Natural killer cell (primary cell): Measurements from ENCODE around the gene S1PR1. TPM values are rescaled to one million over a fixed set of nuclear protein-coding genes. Genes with fewer than 3 reads are reported as not detected.
"Not testable (repeated sequence)": the region's sequence is repeated elsewhere in the genome, so short reads cannot be mapped to it uniquely, and the experiment has no call there.

Source experiments
- ATAC-seq, 3 donors: fragments of 150-1000 bp in 2 of 3; fragments of 200-7000 bp in 1 of 3; cut with Tn5 transposase; 1 replicate in 1 of 3; 2 replicates in 2 of 3; pipeline ENCODE4 v1.10.0; 2021; ENCODE audit warnings: mild to moderate bottlenecking in 2 of 3, moderate library complexity in 2 of 3
- DNase-seq, 2 donors: peaks; one replicate each; pipeline versions ENCODE4 v3.0.0 to v3.0.0-alpha.2; 2013 to 2021; ENCODE audit warnings: mixed read lengths in 1 of 2
- H3K27ac ChIP-seq: one replicate; pipeline ENCODE4 v1.5.1; 2013; ENCODE audit warnings: mild to moderate bottlenecking, low read length
- H3K27me3 ChIP-seq: one replicate; pipeline ENCODE4 v1.6.1; 2013; ENCODE audit warnings: low read length; ENCODE audit not compliant: control insufficient read depth, insufficient read depth
- H3K36me3 ChIP-seq: one replicate; pipeline ENCODE4 v1.6.1; 2013; ENCODE audit warnings: low read length; ENCODE audit not compliant: control insufficient read depth, insufficient read depth
- H3K4me1 ChIP-seq: one replicate; pipeline ENCODE4 v1.6.1; 2013; ENCODE audit warnings: low read length; ENCODE audit not compliant: control insufficient read depth, insufficient read depth
- H3K4me3 ChIP-seq: one replicate; pipeline ENCODE4 v1.5.1; 2013; ENCODE audit warnings: low read length
- H3K9me3 ChIP-seq: one replicate; pipeline ENCODE4 v1.6.1; 2013; ENCODE audit warnings: low read length; ENCODE audit not compliant: control insufficient read depth, insufficient read depth
- H3K27ac Mint-ChIP-seq, 2 donors: one replicate each; pipeline ENCODE4 v1.8.0; 2022; ENCODE audit warnings: mild to moderate bottlenecking in 2 of 2, mixed read lengths in 2 of 2, moderate library complexity in 1 of 2
- H3K27me3 Mint-ChIP-seq, 2 donors: one replicate each; pipeline ENCODE4 v1.8.0; 2022; ENCODE audit warnings: low read depth in 2 of 2, mixed read lengths in 2 of 2
- H3K36me3 Mint-ChIP-seq: one replicate; pipeline ENCODE4 v1.8.0; 2022; ENCODE audit warnings: mixed read lengths
- H3K4me1 Mint-ChIP-seq, 2 donors: one replicate each; pipeline ENCODE4 v1.8.0; 2022; ENCODE audit warnings: mixed read lengths in 2 of 2
- H3K4me3 Mint-ChIP-seq: one replicate; pipeline ENCODE4 v1.8.0; 2022; ENCODE audit warnings: mild to moderate bottlenecking, moderate library complexity, mixed read lengths
- H3K9me3 Mint-ChIP-seq, 2 donors: one replicate each; pipeline ENCODE4 v1.8.0; 2022; ENCODE audit warnings: mixed read lengths in 2 of 2
- CTCF ChIP-seq: fragments of 200-600 bp; IDR thresholded peaks from one replicate; pipeline ENCODE4 v1.8.0; 2022; ENCODE audit warnings: antibody characterized with exemption
- WGBS: methylation state at CpG from one replicate; pipeline ENCODE4 v1.1.7; 2013; ENCODE audit warnings: missing lambda C conversion rate; ENCODE audit not compliant: insufficient coverage; 5-methylcytosine and 5-hydroxymethylcytosine counted together
- intact Hi-C: fragments of 100-400 bp; cut with micrococcal nuclease; formaldehyde crosslinking; loops from one replicate; pipeline ENCODE4 v1.14.2; 2022
- total RNA-seq, 4 donors: library from RNA; stranded (reverse); fragments of 120-200 nt in 1 of 4; gene quantifications; one replicate each; pipeline versions ENCODE4 v1.2.3 to v1.2.4, GENCODE V29; 2013 to 2022

Gene S1PR1
- total RNA-seq, 3 donors from 2014 or later (not counting 1 experiment from before 2014, with no cell fraction given) = 33.5 to 114 (median 80.2) TPM

- 93% methylated on average over 6 of the region's 6 CpGs for WGBS
- DNase-seq (no peak), ATAC-seq (no peak)
- Mint-ChIP-seq H3K9me3 (no peaks in the 10 kb centered on the region), H3K4me1 (no peaks in the 10 kb centered on the region), H3K27ac (no peak overlapping the region), H3K4me3 (no peak overlapping the region), H3K27me3 (peaks cover 0 to 3% of the 10 kb centered on the region in 2 donors), H3K36me3 (no peaks in the 10 kb centered on the region)
- Histone ChIP-seq H3K36me3 (no peaks in the 10 kb centered on the region), H3K4me3 (no peak overlapping the region), H3K4me1 (no peaks in the 10 kb centered on the region), H3K27me3 (no peaks in the 10 kb centered on the region), H3K9me3 (no peaks in the 10 kb centered on the region), H3K27ac (no peak overlapping the region)
- intact Hi-C loops = no loop called here
- TF ChIP-seq CTCF = no peak
Measured at GRCh38 chr1:101203820-101204540, 32.8 kb upstream of the S1PR1 start.

- Mint-ChIP-seq H3K9me3 (no peaks in the 10 kb centered on the region), H3K27me3 (no peaks in the 10 kb centered on the region), H3K4me1 (no peaks in the 10 kb centered on the region), H3K36me3 (no peaks in the 10 kb centered on the region), H3K4me3 (no peak overlapping the region), H3K27ac (no peak overlapping the region)
- DNase-seq (no peak), ATAC-seq (no peak)
- Histone ChIP-seq H3K36me3 (no peaks in the 10 kb centered on the region), H3K4me1 (no peaks in the 10 kb centered on the region), H3K27me3 (no peaks in the 10 kb centered on the region), H3K4me3 (no peak overlapping the region), H3K27ac (no peak overlapping the region), H3K9me3 (no peaks in the 10 kb centered on the region)
- no peak for TF ChIP-seq CTCF
- intact Hi-C loops = no loop called here
Measured at GRCh38 chr1:101205457-101205856, 31.4 kb upstream of the S1PR1 start.

GRCh38 chr1:101206139-101206538 is 30.7 kb upstream of the S1PR1 start:
- H3K27ac ChIP-seq, DNase-seq, H3K9me3 ChIP-seq, H3K4me3 Mint-ChIP-seq, H3K36me3 Mint-ChIP-seq, H3K4me1 Mint-ChIP-seq, intact Hi-C loops, H3K27me3 ChIP-seq, H3K4me1 ChIP-seq, H3K4me3 ChIP-seq, ATAC-seq, H3K36me3 ChIP-seq, H3K27ac Mint-ChIP-seq, H3K9me3 Mint-ChIP-seq, H3K27me3 Mint-ChIP-seq: not testable (repeated sequence)
- WGBS = 87% methylated on average over 3 of the region's 4 CpGs

GRCh38 chr1:101207271-101207670 is 29.5 kb upstream of the S1PR1 start:
- H3K4me3 Mint-ChIP-seq, H3K9me3 Mint-ChIP-seq, H3K4me1 ChIP-seq, H3K27me3 Mint-ChIP-seq, H3K27me3 ChIP-seq, H3K9me3 ChIP-seq, ATAC-seq, H3K4me3 ChIP-seq, H3K36me3 Mint-ChIP-seq, intact Hi-C loops, H3K27ac ChIP-seq, H3K36me3 ChIP-seq, DNase-seq, H3K4me1 Mint-ChIP-seq, H3K27ac Mint-ChIP-seq: not testable (repeated sequence)
- 94% methylated on average over 8 of the region's 9 CpGs for WGBS
